ENCODE results near the gene GCLC.
"Not testable (repeated sequence)": the region's sequence is repeated elsewhere in the genome, so short reads cannot be mapped to it uniquely, and the experiment has no call there.

The GCLC gene

DNA sequence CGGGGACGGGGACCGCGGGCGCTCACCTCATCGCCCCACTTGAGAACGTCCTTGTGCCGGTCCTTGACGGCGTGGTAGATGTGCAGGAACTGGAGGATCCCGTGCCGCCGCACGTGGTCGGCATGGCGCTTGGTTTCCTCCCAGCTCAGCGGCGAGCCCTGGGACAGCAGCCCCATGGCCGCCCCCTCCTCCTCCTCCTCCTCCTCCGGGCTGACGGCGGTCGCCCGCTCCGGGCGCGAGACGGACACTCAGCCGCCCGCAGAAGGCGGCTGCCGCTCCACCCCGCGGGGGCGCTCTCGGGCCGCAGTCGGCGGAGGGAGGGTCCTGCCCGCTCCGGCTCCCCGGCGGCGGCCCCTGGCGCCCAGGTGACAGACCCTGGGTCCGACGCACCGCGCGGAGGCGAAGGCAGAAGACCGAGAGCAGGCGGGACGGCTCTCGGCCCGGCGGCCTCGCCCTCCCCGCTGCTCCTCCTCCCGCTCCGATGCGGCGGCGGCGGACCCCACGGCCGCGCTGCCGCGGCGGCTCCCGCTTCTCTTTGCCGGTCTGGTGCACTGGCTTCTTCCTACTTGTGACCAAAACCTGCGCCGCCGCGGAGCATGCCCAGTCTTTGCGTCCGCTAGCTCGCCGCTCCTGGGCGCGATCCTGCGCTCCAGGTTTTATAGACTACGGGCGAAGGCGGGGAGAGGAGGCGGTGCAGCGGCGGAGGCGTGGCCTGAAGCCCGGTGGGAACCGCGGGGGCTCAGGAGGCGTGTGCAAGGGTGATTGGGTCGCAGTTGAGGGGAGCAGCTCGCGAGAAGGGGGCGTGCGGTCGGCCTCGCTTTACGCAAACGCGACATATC is at the start of gene GCLC:
Gene GCLC (minus strand): TSS at position 632 of the 839 bp plus-strand sequence. CDS start 456 bp downstream, at position 176.
- DNase-seq (ENCODE audit: low read depth), result peak; percentile 95

DNA sequence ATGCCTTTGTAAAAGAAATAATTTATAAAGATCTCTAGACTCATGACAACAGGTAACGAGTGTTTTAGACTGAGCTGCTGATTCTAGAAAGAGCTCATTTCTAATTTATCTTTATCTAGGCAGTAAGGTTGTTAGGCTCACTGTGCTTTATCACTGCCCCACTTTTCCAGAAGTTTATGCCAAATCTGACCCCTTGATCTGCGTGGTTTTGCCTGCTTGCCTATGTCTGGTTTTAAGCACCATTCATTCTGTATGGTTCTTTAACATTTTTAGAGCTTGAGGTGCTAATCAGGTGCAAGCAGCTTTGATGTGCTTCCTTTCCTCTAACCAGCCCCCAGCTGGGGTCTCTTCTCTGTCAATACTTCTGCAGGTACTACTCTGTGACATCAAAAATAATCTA is 49.7 kb upstream of the GCLC start:
- DNase-seq (ENCODE audit: low read depth), result no peak

DNA sequence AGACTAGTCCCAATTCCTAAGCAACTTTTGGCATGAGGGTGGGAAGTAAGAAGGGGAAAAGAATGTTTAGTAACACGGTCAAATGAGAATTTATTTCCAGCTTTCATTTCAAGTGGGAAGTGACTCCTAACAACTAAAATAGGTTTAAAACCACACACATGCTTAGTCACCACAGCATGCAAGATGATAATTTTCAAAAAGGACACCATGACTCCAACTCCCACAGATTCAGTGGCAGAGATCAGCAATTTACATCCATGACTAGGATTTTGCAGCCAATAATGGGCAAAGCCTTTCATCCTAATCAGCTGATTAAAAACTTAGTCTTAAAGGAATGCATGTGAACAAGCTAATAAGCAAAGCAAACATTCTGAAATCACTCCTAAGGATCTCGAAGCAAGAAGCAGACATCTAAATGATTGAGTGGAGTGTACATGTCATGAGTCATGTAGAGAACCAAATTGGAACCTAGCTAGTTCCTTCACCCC is 48.1 kb upstream of the GCLC start:
- DNase-seq (ENCODE audit: low read depth), result peak; percentile 60

DNA sequence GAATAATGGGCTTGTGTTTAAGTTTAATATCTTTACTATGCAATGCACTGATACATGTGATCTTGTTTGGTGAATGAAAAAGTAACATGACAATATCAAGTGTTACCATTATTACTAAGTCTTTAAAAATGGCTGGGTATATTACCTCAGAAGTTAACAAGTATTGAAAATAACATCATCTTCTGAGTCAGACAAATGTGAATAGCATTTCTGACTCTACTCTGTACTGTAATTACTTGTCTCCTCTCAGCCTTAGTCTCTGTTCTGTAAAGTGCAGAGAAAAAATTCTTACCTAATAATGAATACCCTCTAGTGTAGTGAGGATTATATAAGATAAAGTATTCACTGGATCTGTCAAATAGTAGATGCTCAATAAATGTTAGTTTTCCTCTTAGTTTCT is 47.0 kb upstream of the GCLC start:
- DNase-seq (ENCODE audit: low read depth), result peak; percentile 18

DNA sequence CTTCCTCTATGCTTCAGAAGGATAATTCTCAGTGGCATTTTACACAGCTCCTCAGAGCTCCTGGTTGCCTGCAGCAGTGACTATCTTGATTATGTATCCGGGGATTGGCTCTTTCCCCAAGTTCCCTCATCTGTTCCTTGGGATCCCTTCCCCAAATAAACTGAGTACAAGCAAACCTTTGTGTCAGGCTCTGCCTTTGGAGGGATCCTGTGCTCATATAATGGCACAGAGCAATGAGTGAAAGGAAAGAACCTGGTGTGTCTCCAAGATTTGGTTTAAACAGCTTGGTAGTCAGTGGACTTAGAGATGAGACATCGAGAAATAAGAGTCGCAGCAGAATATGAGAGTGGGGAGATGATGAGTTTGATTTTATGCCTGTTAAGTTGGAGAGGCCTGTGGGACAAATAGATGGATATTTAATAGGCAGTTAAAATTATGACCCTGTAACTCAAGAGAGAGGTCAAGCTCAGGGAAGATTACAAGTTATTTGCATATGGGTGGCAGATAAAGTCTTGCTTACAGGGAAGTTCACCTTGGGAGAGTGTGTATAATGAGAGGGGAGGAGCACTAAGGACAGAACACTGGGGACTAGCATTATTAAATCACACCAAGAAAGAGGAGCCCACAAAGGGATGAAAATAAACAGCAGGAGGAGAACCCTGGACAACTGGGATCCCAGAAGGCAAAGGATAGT is 44.1 kb upstream of the GCLC start:
- no peak for DNase-seq (ENCODE audit: low read depth)

DNA sequence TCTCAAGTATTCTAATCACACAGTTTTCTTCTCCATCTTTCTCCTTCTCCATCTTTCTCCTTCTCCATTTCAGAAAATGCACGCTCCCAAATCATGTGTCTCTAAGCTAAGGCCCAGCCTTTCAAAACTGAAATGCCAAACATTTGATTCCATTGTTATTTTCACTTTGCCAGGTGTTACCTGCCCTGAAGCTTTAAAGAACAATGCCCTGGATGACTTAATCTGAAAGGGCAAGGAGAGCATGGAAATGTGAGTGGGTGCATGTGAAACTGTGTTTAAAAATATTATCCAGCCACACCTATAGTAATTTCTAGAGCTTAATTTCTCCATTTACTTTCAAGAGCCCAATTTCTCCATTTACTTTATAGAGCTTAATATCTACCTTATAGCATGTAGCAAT is 42.4 kb upstream of the GCLC start:
- DNase-seq (ENCODE audit: low read depth), result no peak

DNA sequence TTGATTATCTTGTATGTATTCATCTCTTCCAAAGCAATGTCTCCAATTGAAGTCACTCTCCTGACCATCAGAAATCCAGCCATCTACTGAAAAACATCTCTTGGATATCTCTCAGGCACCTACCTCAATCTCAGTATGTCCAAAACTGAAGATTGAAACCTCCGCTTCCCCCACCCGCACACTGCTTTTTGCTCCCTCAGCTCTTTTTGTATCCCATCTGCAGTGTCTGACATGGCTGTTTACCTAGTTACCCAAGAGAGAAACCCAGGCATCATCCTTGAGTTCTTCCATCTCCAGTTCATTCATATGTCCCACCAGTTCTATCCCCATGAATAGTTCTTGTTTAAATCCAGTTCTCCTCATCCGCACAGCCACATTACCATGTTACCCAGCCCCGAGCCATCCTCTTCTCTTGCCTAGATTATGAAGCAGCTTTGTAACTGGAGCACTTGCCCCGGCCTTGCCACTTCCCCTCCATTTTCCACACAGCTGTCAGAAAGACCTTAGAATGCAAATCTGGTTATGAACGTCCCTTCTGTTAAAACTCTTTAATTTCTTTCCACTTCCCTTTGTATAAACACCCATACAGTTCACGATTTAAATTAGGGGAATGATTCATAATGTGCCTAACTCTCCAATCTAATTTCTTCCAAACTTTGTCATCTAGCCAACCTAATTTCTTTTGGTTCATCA is 40.5 kb upstream of the GCLC start:
- DNase-seq (ENCODE audit: low read depth), result no peak

DNA sequence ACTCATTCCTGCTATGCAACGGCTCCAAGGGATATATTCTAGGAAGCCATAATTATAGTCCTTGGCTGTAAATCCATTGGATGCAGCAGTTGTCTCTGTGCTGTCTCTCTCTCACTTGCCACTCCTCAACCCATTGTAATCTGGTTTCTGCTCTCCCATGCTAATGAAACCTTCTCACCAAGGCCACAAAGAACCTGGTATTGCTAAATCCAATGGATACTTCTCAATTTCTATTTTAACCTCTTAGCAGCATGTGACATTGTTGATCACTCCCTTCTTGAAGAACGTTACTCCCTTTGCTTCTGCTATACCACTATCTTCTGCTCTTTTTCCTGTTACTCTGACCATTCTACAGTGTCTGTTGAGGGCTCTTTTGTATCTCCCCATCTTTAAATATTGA is 39.8 kb upstream of the GCLC start:
- DNase-seq (ENCODE audit: low read depth), result no peak

DNA sequence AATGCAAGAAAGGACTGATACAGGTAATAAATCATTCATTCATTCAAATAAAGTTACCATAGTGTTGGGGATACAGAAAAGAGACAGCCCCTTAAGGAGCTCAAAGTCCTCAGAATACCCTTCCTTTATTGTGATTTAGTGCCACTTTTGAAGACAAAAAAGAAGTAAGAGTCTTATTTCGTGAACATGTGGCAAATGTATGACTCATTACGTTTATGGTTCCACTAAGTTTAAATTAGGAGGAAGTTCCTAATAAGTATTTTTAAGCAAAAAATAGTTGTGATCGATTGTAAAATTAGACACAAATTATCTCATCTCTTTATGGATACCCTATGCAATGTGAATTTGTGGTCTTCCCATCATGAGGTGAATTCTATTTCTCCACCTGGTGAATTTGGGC is 38.5 kb upstream of the GCLC start:
- no peak for DNase-seq (ENCODE audit: low read depth)

DNA sequence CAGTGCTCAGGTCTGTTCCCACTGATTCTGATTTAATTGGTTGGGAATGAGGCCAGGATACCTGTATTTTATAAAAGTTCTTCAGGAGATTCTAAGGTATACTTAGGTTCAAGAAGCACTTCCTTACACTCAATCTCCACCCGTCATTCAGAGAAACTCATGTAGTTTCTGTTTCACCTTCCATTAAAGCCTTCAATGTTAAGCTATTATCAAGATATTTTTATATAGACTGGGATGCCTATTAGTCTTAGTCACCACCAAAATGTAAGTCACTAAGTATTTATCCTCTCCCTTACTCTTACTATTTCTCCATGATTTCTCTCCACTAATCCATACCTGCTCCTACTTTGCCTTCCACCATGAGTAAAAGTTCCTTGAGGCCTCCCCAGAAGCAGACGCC is 38.1 kb upstream of the GCLC start:
- peak; percentile 36 for DNase-seq (ENCODE audit: low read depth)

DNA sequence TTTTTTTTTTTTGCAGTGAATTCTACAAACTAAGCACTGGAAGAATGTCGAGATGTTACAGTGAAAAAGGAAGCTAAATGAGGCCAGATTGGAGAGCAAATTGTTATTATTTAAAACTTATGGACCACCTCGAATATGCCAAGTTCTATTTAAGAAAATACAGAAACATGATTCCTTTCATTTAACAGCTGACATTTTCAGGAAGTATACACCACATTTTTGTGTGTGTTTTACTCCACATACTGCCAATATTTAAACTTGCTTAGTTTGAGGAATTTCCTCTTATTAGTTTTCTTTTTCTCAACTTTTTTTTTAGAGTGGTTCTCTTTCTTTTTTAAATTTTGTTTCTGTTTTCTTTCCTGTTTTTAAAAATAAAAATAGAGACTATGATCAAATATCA is 37.0 kb upstream of the GCLC start:
- DNase-seq (ENCODE audit: low read depth), result no peak

DNA sequence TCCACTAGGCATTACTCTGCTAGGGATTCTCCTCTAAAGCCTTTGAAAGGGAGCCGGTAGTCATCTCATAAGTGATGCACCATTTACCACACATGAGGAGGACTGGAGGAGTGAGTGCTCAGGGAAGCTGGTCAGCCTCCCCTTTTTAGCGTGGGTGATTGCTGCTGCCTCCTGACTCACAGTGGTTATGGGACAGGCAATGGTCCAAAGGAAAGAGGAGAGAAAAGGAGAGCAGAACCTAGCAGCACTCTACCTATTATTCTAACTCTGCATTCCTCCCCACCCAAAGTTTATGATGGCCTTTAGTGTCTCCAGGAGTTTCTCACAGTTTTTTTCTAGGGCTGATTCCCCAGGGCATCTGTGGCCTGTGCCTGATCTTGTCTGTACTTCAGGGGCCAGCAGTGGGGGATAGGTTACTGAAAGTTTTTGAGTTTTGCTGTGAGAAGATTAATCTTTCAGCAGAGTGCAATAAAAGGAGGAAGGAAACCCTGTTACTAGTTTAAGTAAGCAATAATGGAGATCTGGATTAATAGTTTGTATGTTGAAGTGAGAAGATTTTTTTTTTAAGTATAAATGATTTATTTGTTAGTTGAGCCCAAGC is 36.4 kb upstream of the GCLC start:
- peak; percentile 46 for DNase-seq (ENCODE audit: low read depth)

DNA sequence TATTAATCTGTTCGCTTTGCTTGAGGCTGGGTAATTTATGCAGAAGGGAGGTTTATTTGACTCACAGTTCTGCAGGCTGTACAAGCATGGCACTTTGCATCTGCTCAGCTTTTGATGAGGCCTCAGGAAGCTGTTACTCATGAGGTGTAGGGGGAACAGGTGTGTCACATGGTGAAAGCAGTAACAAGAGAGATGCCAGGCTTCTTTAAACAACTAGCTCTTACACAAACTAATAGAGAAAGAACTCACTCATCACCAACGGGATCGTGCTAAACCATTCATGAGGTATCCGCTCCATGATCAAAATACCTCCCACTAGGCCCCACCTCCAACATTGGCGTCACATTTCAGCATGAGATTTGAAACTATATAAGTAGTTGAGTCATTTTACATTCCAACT is 34.4 kb upstream of the GCLC start:
- no peak for DNase-seq (ENCODE audit: low read depth)

DNA sequence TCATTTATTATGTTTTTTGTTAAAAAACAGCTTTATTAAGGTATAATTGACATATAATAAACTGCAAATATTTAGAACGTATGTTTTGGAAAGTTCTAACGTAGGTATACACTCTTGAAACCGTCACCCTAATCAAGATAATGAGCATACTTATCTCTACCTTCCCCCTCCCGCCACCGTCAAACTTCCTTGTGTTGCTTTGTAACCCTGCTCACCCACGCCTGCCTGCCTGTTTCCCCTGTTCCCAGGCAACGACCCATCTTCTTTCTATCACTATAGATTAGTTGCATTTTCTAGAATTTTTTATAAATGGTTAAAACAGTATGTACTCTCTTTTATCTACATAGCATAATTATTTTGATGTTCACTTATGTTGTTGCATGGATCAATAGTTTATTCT is 33.5 kb upstream of the GCLC start:
- DNase-seq (ENCODE audit: low read depth), result no peak

DNA sequence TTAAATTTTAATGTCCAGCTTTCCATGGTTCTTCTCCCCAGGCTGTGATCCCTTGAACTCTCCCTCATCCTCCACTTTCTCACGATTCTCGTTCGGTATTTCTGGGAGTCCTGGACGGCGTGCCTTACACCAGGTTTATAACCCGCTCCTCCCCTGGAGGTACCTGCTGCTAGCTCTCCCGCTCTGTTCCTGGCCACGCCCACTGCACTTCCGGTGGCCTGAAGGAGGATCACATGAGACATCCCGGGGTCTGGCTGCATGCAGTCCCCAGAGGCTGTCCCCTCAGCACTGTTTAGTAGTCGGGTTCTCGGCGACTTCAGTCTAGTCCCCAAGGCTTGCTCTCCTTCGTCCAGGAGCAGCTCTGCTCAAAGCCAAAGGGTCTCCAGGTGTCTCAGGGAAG is 28.4 kb upstream of the GCLC start:
- DNase-seq (ENCODE audit: low read depth), result no peak

DNA sequence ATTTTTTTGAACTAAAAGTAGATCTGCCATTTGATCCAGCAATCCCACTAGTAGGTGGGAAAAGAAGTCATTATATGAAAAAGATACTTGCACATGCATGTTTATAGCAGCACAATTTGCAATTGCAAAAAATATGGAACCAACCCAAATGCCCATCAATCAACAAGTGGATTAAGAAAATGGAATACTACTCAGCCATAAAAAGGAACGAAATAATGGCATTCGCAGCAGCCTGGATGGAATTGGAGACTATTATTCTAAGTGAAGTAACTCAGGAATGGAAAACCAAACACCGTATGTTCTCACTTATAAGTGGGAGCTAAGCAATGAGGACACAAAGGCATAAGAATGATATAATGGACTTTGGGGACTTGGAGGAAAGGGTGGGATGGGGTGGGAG is 27.5 kb upstream of the GCLC start:
- not testable (repeated sequence) for DNase-seq (ENCODE audit: low read depth)

DNA sequence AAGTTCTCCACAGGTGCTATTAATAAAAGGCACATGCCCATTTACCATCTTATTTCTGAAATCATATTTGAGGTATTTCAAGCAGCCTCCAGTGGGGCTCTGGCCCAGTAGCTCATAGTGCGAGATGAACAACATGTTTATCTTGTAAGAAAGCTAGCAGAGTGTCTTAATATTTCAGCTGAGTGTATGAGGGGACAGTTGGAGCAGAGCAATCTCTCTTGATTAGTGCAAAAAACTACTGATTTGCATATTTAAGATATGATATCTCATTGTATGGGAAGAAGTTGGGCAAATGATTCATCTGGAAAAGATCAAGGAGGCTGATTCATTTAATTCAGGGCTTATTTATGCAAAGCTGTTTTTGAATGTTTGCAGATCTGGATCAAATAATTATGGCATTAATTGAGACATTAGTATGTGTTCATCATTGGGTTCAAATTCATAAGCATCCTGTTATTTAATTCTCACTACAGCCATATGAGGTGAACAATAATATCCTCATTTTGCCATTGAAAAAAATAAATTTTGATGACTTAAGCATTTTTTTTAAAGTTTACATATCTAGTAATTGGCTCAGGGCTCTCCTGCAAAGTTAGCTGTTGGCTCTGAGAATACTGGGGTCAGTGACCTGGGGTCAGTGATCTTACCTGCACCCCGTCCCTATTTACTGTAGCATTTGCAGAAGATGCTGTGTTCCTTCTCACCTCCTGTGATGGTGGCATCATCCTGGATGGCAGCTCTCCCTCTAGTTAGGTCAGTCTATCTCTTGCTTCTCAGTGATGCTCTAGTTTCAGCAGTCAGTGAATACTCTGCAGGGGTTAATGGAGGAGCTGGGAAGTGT is 24.1 kb upstream of the GCLC start:
- no peak for DNase-seq (ENCODE audit: low read depth)

DNA sequence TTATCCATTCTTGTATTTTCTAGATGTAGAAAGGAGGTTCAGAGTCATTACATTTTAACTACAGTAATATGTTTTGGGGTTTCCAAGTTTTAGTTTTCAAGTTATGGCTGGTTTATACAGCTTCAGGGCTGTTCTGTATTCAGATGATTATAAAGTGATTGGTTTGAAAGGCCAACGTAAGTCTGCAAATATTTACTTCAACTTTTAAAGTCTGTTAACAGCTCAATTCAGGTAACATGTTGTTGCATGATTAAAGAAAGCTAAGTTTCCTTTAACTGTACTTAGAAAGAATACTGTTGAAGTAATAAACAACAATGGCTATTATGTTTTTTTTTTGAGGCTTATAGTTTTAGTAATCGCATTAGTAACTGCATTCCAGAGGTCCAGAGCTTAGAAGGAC is 22.8 kb upstream of the GCLC start:
- no peak for DNase-seq (ENCODE audit: low read depth)

DNA sequence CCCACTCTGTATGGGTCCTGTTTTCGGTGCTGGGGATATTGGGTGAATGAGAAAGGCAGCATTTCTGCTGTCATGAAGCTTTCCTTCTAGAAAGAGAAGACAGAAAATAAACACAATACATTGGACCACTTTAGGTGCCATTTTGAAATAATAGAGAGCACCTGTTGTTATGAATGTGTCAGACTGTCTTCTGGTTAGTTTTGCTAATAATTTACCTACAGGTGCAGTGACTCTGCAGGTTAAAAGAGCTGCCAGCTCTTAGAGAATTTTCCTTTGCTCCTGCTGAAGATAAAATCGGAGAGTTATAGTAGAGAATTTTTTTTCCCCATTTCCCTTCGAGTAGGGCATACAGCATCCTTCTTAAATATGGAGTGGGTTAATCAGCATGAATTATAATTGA is 21.9 kb upstream of the GCLC start:
- DNase-seq (ENCODE audit: low read depth), result no peak

DNA sequence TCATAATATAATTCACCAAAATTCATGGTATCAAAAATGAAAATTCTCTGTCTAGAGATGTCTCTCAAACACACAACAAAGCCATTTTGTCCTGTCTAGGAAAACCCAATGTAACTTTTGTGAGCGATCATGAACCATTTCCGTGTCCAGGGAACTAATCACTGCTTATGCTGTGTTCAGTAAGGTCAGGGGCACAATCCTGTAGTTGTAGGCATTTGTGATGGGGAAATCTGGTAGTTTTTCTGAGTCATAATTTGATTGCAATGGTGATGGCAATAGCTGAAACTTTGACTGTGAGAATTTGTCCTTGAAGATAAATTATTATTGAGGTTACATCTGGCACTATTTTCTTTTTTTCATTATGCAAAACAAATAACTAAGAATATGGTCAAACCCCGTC is 21.0 kb upstream of the GCLC start:
- DNase-seq (ENCODE audit: low read depth), result no peak

DNA sequence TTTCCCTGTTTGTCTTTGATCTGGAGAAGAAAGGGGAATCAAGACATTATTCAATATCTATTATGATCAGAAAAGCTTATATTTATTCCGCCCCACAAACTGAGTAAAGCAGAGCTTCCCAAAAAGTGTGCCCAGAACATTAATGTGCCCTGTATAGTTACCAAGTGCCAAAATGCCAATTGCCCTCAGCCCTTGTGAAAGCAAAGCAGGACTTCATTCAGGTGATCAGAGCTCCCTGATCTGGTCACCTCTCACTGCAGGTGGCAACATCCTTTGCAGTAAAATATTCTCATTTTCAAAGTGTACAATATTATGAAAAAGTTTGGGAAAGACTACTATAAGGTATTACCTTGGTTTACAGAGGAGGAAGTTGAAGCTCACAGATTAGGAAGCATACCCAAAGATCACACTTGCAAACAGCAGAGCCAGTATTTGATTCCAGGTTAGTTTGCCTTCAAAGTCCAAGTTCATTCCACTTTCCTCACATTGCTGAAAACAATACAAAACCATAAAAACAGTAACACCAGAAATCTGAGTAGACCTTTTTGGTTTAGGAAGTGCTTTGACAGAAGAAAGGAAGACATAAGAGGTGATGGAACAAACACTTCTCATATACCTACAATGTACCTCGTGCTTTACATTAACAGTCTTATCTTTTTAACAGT is 19.6 kb upstream of the GCLC start:
- DNase-seq (ENCODE audit: low read depth), result no peak

Measured in ELR (cell line).